CD4-positive, alpha-beta memory T cell (primary cell): ENCODE results near the gene SERP2. TPM values are rescaled to one million over a fixed set of nuclear protein-coding genes. Genes with fewer than 3 reads are reported as not detected.

Source experiments
- CTCF ChIA-PET: fragments of 350-600 bp; sonication (Branson Sonifier 250); formaldehyde crosslinking; loops from one replicate; lab custom pipeline; 2021; ENCODE audit warnings: inconsistent platforms; ENCODE audit not compliant: partially characterized antibody; lab: Charles Lee
- POLR2A ChIA-PET: fragments of 350-600 bp; sonication (Branson Sonifier 250); formaldehyde crosslinking; loops from one replicate; lab custom pipeline; 2021; ENCODE audit not compliant: partially characterized antibody; lab: Charles Lee
- DNase-seq, 5 donors: peaks; one replicate each; pipeline versions ENCODE4 v3.0.0 to v3.0.0-alpha.2; 2020 to 2022; ENCODE audit warnings: mixed read lengths in 1 of 5
- H3K27ac ChIP-seq: one replicate; pipeline ENCODE4 v1.7.0; 2013; ENCODE audit warnings: low read depth, low read length
- H3K27me3 ChIP-seq: 2 replicates; pipeline ENCODE4 v1.7.0; 2013; ENCODE audit warnings: mild to moderate bottlenecking, low read length, moderate library complexity; ENCODE audit not compliant: insufficient read depth
- H3K36me3 ChIP-seq: 2 replicates; pipeline ENCODE4 v1.7.0; 2013; ENCODE audit warnings: mild to moderate bottlenecking, low read length, moderate library complexity; ENCODE audit not compliant: insufficient read depth
- H3K4me1 ChIP-seq: 2 replicates; pipeline ENCODE4 v1.7.0; 2013; ENCODE audit warnings: mild to moderate bottlenecking, low read length, moderate library complexity; ENCODE audit not compliant: insufficient read depth
- H3K4me3 ChIP-seq, 2 donors: one replicate each; pipeline ENCODE4 v1.7.0; 2013; ENCODE audit warnings: low read length in 2 of 2, mild to moderate bottlenecking in 1 of 2
- H3K9me3 ChIP-seq, 2 donors: one replicate each; pipeline ENCODE4 v1.7.0; 2013; ENCODE audit warnings: low read length in 2 of 2, control low read depth in 1 of 2; ENCODE audit not compliant: control insufficient read depth in 1 of 2
- H3K27ac Mint-ChIP-seq, 7 donors: one replicate each; pipeline ENCODE4 v1.8.0; 2020 to 2021; ENCODE audit warnings: mixed read lengths in 7 of 7, mild to moderate bottlenecking in 6 of 7, inconsistent platforms in 3 of 7, moderate library complexity in 3 of 7
- H3K27me3 Mint-ChIP-seq, 2 donors: one replicate each; pipeline ENCODE4 v1.8.0; 2020 to 2021; ENCODE audit warnings: mixed read lengths in 2 of 2
- H3K36me3 Mint-ChIP-seq, 2 donors: one replicate each; pipeline ENCODE4 v1.8.0; 2020 to 2021; ENCODE audit warnings: mixed read lengths in 2 of 2, inconsistent platforms in 1 of 2, mild to moderate bottlenecking in 1 of 2
- H3K4me1 Mint-ChIP-seq, 4 donors: one replicate each; pipeline ENCODE4 v1.8.0; 2020 to 2021; ENCODE audit warnings: mixed read lengths in 4 of 4, mild to moderate bottlenecking in 1 of 4
- H3K4me3 Mint-ChIP-seq, 8 donors: one replicate each; pipeline ENCODE4 v1.8.0; 2020 to 2021; ENCODE audit warnings: mixed read lengths in 8 of 8, mild to moderate bottlenecking in 7 of 8, moderate library complexity in 6 of 8, inconsistent platforms in 3 of 8
- H3K9me3 Mint-ChIP-seq, 8 donors: one replicate each; pipeline ENCODE4 v1.8.0; 2020 to 2021; ENCODE audit warnings: mixed read lengths in 8 of 8, mild to moderate bottlenecking in 5 of 8, inconsistent platforms in 3 of 8, moderate library complexity in 1 of 8
- intact Hi-C: fragments of 100-400 bp; cut with micrococcal nuclease; formaldehyde crosslinking; loops from one replicate; pipeline ENCODE4 v1.15.1; 2023
- polyA plus RNA-seq, 2 donors: library from polyadenylated mRNA; unstranded; fragments of 300-500 nt; fragmentation: Illumina TruSeq; gene quantifications; one replicate each; pipeline ENCODE4 v1.2.3, GENCODE V29; 2021
- total RNA-seq, 2 experiments: library from RNA; stranded (reverse); gene quantifications; one replicate each; pipeline ENCODE4 v1.2.3, GENCODE V29; 2021

Gene SERP2
- total and polyA plus RNA-seq, 4 experiments from 2014 or later: not detected

GRCh38 chr13:44425041-44425814 is 51.6 kb downstream of the SERP2 start:
- H3K27ac Mint-ChIP-seq: no peak overlapping the region
- POLR2A ChIA-PET: no interaction called here

GRCh38 chr13:44425815-44426078 is 52.1 kb downstream of the SERP2 start:
- Mint-ChIP-seq H3K9me3 (peaks cover 0 to 2% (median 0%) of the 10 kb centered on the region in 8 donors), H3K4me3 (no peak overlapping the region), H3K27ac (no peak overlapping the region), H3K27me3 (peaks cover 11 to 32% of the 10 kb centered on the region in 2 donors), H3K4me1 (no peaks in the 10 kb centered on the region), H3K36me3 (no peaks in the 10 kb centered on the region)
- Histone ChIP-seq H3K4me3 (no peak overlapping the region), H3K4me1 (no peaks in the 10 kb centered on the region), H3K36me3 (no peaks in the 10 kb centered on the region), H3K9me3 (no peaks in the 10 kb centered on the region), H3K27ac (no peak overlapping the region), H3K27me3 (no peaks in the 10 kb centered on the region)
- intact Hi-C loops: no loop called here
- DNase-seq: no peak
- POLR2A ChIA-PET: no interaction called here
- CTCF ChIA-PET: interaction anchor here (1.2 kb wide), 1 partner anchor 11 kb away, joined by 5 read pairs; no protein-coding TSS in a partner anchor

More at GRCh38 chr13:44425041-44425814, 51.6 kb downstream of the SERP2 start:
- H3K9me3 ChIP-seq: no peaks in the 10 kb centered on the region
- intact Hi-C loops: no loop called here
- Mint-ChIP-seq H3K4me1 (no peaks in the 10 kb centered on the region), H3K9me3 (peaks cover 0 to 2% (median 0%) of the 10 kb centered on the region in 8 donors), H3K4me3 (no peak overlapping the region), H3K27me3 (peaks cover 11 to 32% of the 10 kb centered on the region in 2 donors), H3K36me3 (no peaks in the 10 kb centered on the region)
- no peak for DNase-seq
- CTCF ChIA-PET: interaction anchor here (1.1 to 1.2 kb wide), 2 partner anchors 9 to 12 kb away, joined by 3 to 5 read pairs; no protein-coding TSS in a partner anchor
- no peaks in the 10 kb centered on the region for H3K27me3 ChIP-seq
- H3K4me1 ChIP-seq: no peaks in the 10 kb centered on the region
- H3K36me3 ChIP-seq: no peaks in the 10 kb centered on the region
- H3K27ac ChIP-seq: no peak overlapping the region
- H3K4me3 ChIP-seq: no peak overlapping the region

GRCh38 chr13:44426461-44426860 is 52.8 kb downstream of the SERP2 start:
- Histone ChIP-seq H3K27ac (no peak overlapping the region), H3K4me3 (no peak overlapping the region), H3K4me1 (no peaks in the 10 kb centered on the region), H3K9me3 (no peaks in the 10 kb centered on the region), H3K27me3 (no peaks in the 10 kb centered on the region), H3K36me3 (no peaks in the 10 kb centered on the region)
- H3K27ac Mint-ChIP-seq: peak overlapping the region in 1 of 7 donors; percentile 13
- peaks cover 9 to 32% of the 10 kb centered on the region in 2 donors for H3K27me3 Mint-ChIP-seq
- intact Hi-C loops: no loop called here
- no peak overlapping the region for H3K4me3 Mint-ChIP-seq
- DNase-seq: no peak
- no peaks in the 10 kb centered on the region for H3K4me1 Mint-ChIP-seq
- H3K9me3 Mint-ChIP-seq: peaks cover 0 to 2% (median 0%) of the 10 kb centered on the region in 8 donors
- CTCF ChIA-PET: interaction anchor here (0.8 to 1.2 kb wide), 3 partner anchors 9 to 518 kb away, joined by 3 to 5 read pairs (median 4); no protein-coding TSS in a partner anchor
- H3K36me3 Mint-ChIP-seq: no peaks in the 10 kb centered on the region
- POLR2A ChIA-PET: no interaction called here

- CTCF ChIA-PET: interaction anchor here (1.4 kb wide), 1 partner anchor 9 kb away, joined by 3 read pairs; no protein-coding TSS in a partner anchor
- intact Hi-C loops: no loop called here
- H3K9me3 Mint-ChIP-seq: peaks cover 0 to 2% (median 0%) of the 10 kb centered on the region in 8 donors
Measured at GRCh38 chr13:44429311-44429710, 55.7 kb downstream of the SERP2 start.

GRCh38 chr13:44431150-44431549 is 57.5 kb downstream of the SERP2 start:
- H3K27ac Mint-ChIP-seq: peak overlapping the region in 1 of 7 donors; percentile 7
- H3K27ac ChIP-seq: no peak overlapping the region
- H3K36me3 ChIP-seq: no peaks in the 10 kb centered on the region
- H3K4me3 Mint-ChIP-seq: no peak overlapping the region
- ChIA-PET CTCF (interaction anchor here (0.8 to 0.9 kb wide), 2 partner anchors 240 to 526 kb away, joined by 4 read pairs; no protein-coding TSS in a partner anchor), POLR2A (no interaction called here)
- peaks cover 8 to 16% (median 12%) of the 10 kb centered on the region in 4 donors for H3K4me1 Mint-ChIP-seq
- no peaks in the 10 kb centered on the region for H3K9me3 Mint-ChIP-seq
- no peak for DNase-seq
- no peak overlapping the region for H3K4me3 ChIP-seq
- peaks cover 15% of the 10 kb centered on the region for H3K4me1 ChIP-seq
- intact Hi-C loops: no loop called here
- peaks cover 7% of the 10 kb centered on the region for H3K27me3 ChIP-seq
- no peaks in the 10 kb centered on the region for H3K9me3 ChIP-seq
- H3K27me3 Mint-ChIP-seq: peaks cover 3% of the 10 kb centered on the region in 2 donors
- H3K36me3 Mint-ChIP-seq: peaks cover 10% of the 10 kb centered on the region in 2 donors

More at GRCh38 chr13:44429311-44429710, 55.7 kb downstream of the SERP2 start:
- POLR2A ChIA-PET: no interaction called here
- Mint-ChIP-seq H3K36me3 (peaks cover 7 to 8% of the 10 kb centered on the region in 2 donors), H3K4me3 (no peak overlapping the region), H3K27me3 (peaks cover 1 to 10% of the 10 kb centered on the region in 2 donors), H3K27ac (no peak overlapping the region), H3K4me1 (no peaks in the 10 kb centered on the region)
- DNase-seq: no peak
- Histone ChIP-seq H3K27ac (no peak overlapping the region), H3K4me3 (no peak overlapping the region), H3K36me3 (no peaks in the 10 kb centered on the region), H3K4me1 (no peaks in the 10 kb centered on the region), H3K27me3 (no peaks in the 10 kb centered on the region), H3K9me3 (no peaks in the 10 kb centered on the region)

- ChIA-PET CTCF (interaction anchor here (1.4 kb wide), 1 partner anchor 158 kb away, joined by 3 read pairs; no protein-coding TSS in a partner anchor), POLR2A (no interaction called here)
- Histone ChIP-seq H3K27ac (no peak overlapping the region), H3K27me3 (peaks cover 12% of the 10 kb centered on the region), H3K9me3 (no peaks in the 10 kb centered on the region), H3K4me3 (no peak overlapping the region), H3K36me3 (no peaks in the 10 kb centered on the region), H3K4me1 (peaks cover 27% of the 10 kb centered on the region)
- Mint-ChIP-seq H3K4me1 (peaks cover 14 to 31% (median 20%) of the 10 kb centered on the region in 4 donors), H3K27me3 (peaks cover 6 to 9% of the 10 kb centered on the region in 2 donors), H3K36me3 (peaks cover 10% of the 10 kb centered on the region in 2 donors), H3K9me3 (no peaks in the 10 kb centered on the region), H3K27ac (no peak overlapping the region), H3K4me3 (no peak overlapping the region)
- intact Hi-C loops: no loop called here
- DNase-seq: no peak
Measured at GRCh38 chr13:44432650-44433049, 59.0 kb downstream of the SERP2 start.
